ENCODE data around the gene FALEC.

FALEC gene

DNA sequence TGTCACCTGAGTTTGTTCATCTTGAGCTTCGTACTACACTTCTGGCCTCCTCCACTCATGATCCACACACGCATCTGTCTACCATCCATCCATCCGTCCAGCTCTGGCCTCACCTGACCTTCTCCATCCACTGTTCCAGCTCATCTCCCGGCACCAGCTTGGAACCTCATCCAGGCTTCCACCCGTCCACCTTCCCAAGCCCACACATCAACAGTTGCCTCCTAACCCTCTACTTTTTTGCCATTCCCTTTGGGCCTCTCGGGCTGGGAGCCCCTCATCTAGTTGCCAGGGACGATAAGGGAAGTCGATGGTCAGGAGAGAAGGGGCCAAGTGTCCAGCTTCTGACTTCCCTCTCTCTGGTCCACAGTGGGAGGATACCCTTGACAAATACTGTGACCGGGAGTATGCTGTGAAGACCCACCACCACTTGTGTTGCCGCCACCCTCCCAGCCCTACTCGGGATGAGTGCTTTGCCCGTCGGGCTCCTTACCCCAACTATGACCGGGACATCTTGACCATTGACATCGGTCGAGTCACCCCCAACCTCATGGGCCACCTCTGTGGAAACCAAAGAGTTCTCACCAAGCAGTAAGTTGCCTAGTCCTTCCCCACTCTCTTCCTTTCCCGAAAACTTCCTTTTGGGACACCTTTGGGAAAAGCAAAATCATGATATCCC, 3.4 kb upstream of the FALEC start:
- no peak for DNase-seq (ENCODE audit: low read depth in 2 of 2)

DNA sequence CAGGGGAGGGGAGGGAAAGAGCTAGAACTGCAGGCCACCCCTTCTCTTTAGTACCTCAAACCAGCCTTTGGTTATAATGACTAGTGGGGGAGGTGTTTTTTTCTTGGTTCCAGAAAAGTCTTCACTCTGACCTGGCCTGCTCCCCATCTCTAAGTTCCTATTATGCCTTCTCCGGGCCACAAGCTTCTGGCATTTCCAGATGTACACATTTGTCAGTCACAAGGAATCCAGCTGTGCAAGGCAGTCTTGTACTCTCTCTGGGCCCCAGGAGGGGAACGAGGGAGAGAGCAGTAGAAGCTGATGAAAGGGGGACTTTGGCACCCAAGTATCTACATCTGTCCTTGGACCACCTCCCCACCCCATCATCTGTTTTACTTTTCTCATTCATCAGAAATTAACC, 2.7 kb upstream of the FALEC start:
- DNase-seq (ENCODE audit: low read depth in 2 of 2): no peak

- no peak for DNase-seq (ENCODE audit: low read depth in 2 of 2)
These were observed 2.2 kb upstream of the FALEC start for GRCh38 chr1:150513351-150513791.

- DNase-seq (ENCODE audit: low read depth in 2 of 2): no peak
These were observed 1.3 kb upstream of the FALEC start for GRCh38 chr1:150514260-150514659.

DNA sequence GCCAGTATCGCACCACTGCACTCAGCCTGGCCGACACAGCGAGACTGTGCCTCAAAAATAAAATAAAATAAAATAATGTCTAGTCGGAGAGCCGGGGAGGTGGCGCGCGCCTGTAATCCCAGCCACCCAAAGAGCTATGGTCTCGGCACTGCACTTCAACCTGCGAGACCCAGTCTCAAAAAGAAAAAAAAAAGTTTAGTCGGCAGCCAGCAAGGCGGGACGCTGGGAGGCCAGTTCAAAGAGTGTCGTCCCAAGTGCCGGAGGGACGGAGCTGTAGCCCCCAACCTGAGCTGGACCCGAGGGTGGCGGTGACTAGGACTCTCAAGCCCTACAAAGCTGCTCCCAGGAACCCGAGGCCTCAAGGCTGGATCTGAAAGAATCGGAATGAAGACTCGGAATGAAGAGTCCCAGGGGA, 632 bp upstream of the FALEC start:
- DNase-seq (ENCODE audit: low read depth in 2 of 2): no peak

GRCh38 chr1:150516050-150516591, 569 bp downstream of the FALEC start:
- no peak for DNase-seq (ENCODE audit: low read depth in 2 of 2)

DNA sequence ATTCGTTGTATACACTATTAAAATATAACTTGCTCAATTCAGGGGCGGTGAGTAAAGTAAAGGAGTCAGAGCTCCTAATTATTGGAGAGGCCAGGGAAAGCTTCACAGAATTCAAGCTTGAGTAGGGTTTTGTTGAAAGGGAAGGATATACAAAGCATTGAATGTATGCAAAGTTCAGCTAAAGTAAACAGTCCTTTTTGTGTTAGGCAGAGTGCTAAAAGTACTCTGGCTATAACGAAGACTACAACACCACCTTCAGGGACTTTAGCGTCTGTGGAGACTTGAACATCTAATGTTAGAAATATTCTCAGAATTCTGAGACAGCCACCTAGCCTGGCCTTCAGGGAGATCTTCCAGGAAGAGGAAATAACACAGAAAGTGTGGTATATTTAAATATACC, 1.1 kb downstream of the FALEC start:
- no peak for DNase-seq (ENCODE audit: low read depth in 2 of 2)

- DNase-seq (ENCODE audit: low read depth in 2 of 2): no peak
These were observed 5.8 kb downstream of the FALEC start for GRCh38 chr1:150521196-150521968.

- DNase-seq (ENCODE audit: low read depth in 2 of 2): no peak
These were observed 9.8 kb downstream of the FALEC start for GRCh38 chr1:150525348-150525747.

GRCh38 chr1:150528196-150528595, 12.6 kb downstream of the FALEC start:
- no peak for DNase-seq (ENCODE audit: low read depth in 2 of 2)

- DNase-seq (ENCODE audit: low read depth in 2 of 2): no peak
These were observed 13.5 kb downstream of the FALEC start for GRCh38 chr1:150529017-150529416.

- DNase-seq (ENCODE audit: low read depth in 2 of 2): no peak
These were observed 15.1 kb downstream of the FALEC start for GRCh38 chr1:150530491-150531159.

GRCh38 chr1:150532860-150533259, 17.3 kb downstream of the FALEC start:
- DNase-seq (ENCODE audit: low read depth in 2 of 2): no peak

DNA sequence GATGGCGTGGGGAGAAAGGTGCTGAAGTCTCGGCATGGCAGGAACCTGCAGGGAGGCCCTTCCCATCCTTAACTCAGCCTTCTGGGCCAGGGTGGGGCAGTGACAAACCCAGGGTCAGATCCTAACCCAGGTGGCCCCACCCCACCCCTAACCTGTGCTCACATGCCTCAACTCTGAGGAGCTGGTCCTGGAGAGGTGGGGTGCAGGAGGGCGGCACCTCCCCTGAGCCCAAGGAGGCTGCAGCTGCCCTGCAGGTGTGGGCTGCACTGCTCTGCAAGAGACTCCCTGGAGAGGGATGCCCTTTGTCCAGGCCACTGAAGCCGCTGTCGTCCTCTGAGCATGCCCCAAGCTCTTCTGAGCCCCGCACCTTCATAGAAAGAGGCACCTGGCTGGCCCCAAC, 18.4 kb downstream of the FALEC start:
- DNase-seq (ENCODE audit: low read depth in 2 of 2): no peak

DNA sequence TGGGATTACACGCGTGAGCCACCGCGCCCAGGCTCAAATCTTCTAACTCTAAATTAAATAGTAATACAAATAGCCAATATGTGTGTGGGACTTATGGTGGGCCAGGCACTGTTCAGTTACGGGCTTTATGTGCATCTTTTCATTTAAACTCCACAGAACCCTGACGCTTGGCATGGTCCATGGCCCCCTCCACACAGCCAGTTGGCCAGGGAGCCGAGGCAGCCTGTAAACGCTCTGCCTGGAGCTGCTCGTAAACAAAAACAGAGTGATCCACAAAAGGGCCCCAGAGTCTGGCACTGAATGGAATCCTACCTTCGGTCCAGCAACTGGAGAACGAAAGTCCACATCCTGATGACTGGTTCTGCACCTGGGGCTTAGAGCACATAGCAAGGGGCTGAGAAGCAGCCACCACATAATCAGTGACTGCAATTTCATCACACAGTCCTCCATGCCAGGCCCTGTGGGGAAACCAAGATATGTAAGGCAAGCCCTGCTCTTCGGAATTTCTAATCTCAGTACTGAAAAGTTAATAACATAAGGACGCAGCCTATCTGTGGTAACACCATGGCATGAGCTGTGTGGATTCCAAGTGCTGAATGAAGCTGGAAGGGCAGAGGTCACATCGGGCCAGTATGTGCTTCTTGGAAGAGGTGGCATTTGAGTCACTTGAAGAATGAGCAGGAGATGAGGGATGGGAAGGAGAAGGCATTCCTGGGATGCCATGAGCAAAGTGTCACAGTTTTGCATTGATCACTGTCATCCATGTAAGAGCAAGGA, 20.1 kb downstream of the FALEC start:
- no peak for DNase-seq (ENCODE audit: low read depth in 2 of 2)

DNA sequence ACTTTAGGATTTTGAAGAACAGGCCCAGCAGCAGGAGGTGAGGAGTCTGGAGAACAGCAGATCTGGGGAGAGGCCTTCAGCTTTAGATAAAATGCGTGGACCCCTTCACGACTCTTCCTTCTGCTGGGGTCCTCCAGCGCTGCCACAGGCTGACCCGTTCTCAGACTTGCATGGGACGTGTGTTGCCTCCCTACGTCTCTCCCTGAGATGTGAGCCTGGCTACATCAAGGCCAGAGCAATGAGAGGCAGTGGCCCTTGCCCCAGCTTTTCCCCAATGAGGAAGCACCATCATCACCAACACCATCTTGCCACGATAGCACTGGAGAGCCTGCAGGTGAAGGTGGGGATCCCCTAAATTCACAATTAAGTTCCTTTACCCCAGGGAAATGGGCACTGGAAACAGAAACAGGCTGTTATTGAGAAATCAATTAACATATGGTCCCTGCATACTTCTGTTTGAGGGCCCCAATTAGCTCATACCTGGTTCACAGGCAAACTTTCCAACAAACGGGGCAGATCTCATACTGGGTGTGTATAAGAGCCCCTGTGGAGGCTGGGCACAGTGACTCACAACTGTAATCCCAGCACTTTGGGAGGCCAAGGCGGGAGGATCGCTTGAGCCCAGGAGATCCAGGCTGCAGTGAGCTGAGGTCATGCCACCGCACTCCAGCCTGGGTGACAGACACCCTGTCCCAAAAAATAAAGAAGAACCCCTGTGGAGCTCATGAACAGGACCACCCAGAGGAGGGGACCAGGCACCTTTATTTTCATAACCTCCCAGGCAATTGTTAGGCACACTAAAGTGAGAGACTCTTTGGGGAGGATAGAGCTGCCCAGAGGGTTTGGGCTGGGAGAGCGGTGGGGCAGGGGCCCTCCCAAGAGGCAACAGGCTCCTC, 21.5 kb downstream of the FALEC start:
- DNase-seq (ENCODE audit: low read depth in 2 of 2): no peak

- no peak for DNase-seq (ENCODE audit: low read depth in 2 of 2)
These were observed 22.5 kb downstream of the FALEC start for GRCh38 chr1:150537732-150538684.

GRCh38 chr1:150543500-150544143, 28.1 kb downstream of the FALEC start:
- DNase-seq (ENCODE audit: low read depth in 2 of 2): no peak

DNA sequence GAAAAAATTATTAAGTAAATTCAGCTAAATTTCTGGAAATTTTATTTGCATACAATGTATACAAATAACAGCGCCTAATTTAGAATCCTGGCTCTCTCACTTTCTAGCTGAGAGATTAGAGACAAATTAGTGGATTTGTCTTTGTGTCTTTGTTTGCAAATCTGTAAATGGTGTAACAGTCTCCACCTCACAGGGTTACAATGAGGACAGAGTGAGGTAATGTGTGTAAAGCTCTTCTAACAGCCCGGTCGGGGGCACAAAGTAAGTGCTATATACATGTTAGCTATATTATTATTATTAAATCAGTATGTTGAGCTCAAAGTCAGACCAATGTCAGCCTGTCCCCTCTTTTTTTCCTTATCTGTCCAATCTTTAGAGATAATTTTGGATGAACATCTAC, 28.7 kb downstream of the FALEC start:
- DNase-seq (ENCODE audit: low read depth in 2 of 2): no peak
